HPDE6-E6E7 (cell line): ENCODE results near the gene SNAP47.

Experiments
- DNase-seq: peaks from one replicate; pipeline ENCODE4 v3.0.0; 2011; ENCODE audit warnings: missing footprints; ENCODE audit errors: extremely low spot score

SNAP47 gene

GRCh38 chr1:227798078-227798802, 63.0 kb downstream of the SNAP47 start:
- DNase-seq: no peak

- DNase-seq: no peak
Measured at GRCh38 chr1:227799756-227800155, 64.5 kb downstream of the SNAP47 start.

GRCh38 chr1:227803933-227804332, 68.7 kb downstream of the SNAP47 start:
- DNase-seq: no peak

GRCh38 chr1:227805606-227806197, 70.5 kb downstream of the SNAP47 start:
- peak; percentile 94 for DNase-seq

- no peak for DNase-seq
Measured at GRCh38 chr1:227808566-227808965, 73.3 kb downstream of the SNAP47 start.

- no peak for DNase-seq
Measured at GRCh38 chr1:227809026-227809425, 73.8 kb downstream of the SNAP47 start.

- no peak for DNase-seq
Measured at GRCh38 chr1:227813962-227814361, 78.7 kb downstream of the SNAP47 start.

GRCh38 chr1:227815468-227816409, 80.5 kb downstream of the SNAP47 start, which contains the start of gene PRSS38:
Gene PRSS38, plus strand, starts transcription at chr1:227815675. Its CDS starts 42 bp downstream, at chr1:227815717.
- no peak for DNase-seq

- no peak for DNase-seq
Measured at GRCh38 chr1:227816750-227817446, 81.7 kb downstream of the SNAP47 start.

- DNase-seq: no peak
Measured at GRCh38 chr1:227823537-227823936, 88.3 kb downstream of the SNAP47 start.

- DNase-seq: no peak
Measured at GRCh38 chr1:227824204-227824603, 89.0 kb downstream of the SNAP47 start.

GRCh38 chr1:227828786-227829185, 93.6 kb downstream of the SNAP47 start:
- DNase-seq: no peak
